PC-3 (cell line): ENCODE results near the gene PPP1R1C. TPM values are rescaled to one million over a fixed set of nuclear protein-coding genes. Genes with fewer than 3 reads are reported as not detected.

Experiments
- ATAC-seq: fragments of 200-7000 bp; cut with Tn5 transposase; 2 replicates; pipeline ENCODE4 v1.9.1; 2020; ENCODE audit warnings: mild to moderate bottlenecking, moderate library complexity
- BruUV-seq: library from RNA; stranded (reverse); fragments of 400-500 nt; replicated peaks from 2 replicates; lab custom pipeline; 2021; lab: Mats Ljungman, UMichigan
- CTCF ChIA-PET: fragments of 300-600 bp; sonication (Branson Sonifier 250); formaldehyde crosslinking; loops from one replicate; lab custom pipeline; 2022; ENCODE audit warnings: antibody characterized with exemption; lab: Charles Lee
- POLR2A ChIA-PET: fragments of 300-600 bp; sonication (Branson Sonifier 250); formaldehyde crosslinking; loops from one replicate; lab custom pipeline; 2022; ENCODE audit warnings: antibody characterized with exemption; ENCODE audit not compliant: unreplicated experiment; lab: Charles Lee
- DNase-seq: peaks from one replicate; pipeline ENCODE4 v3.0.0-alpha.2; 2015
- H2AFZ ChIP-seq: fragments of 300-600 bp; sonication (generic); 2 replicates; pipeline ENCODE4 v1.6.0; 2016; ENCODE audit warnings: antibody characterized with exemption, low read length
- H3F3A ChIP-seq: fragments of 300-600 bp; sonication (generic); one replicate; pipeline ENCODE4 v1.6.0; 2017; ENCODE audit warnings: antibody characterized with exemption, low read length, control low read depth, mild to moderate bottlenecking; ENCODE audit not compliant: unreplicated experiment
- H3K27ac ChIP-seq: fragments of 300-600 bp; sonication (generic); 2 replicates; pipeline ENCODE4 v1.5.1; 2016; ENCODE audit warnings: mild to moderate bottlenecking, low read length
- H3K27me3 ChIP-seq: fragments of 300-600 bp; sonication (generic); 2 replicates; pipeline ENCODE4 v1.6.1; 2016; ENCODE audit warnings: low read length, mixed read lengths
- H3K36me3 ChIP-seq: fragments of 300-600 bp; sonication (generic); 2 replicates; pipeline ENCODE4 v1.6.1; 2016; ENCODE audit warnings: low read depth, mixed run types, low read length, mixed read lengths
- H3K4me1 ChIP-seq: fragments of 300-600 bp; sonication (generic); 2 replicates; pipeline ENCODE4 v1.5.1; 2016; ENCODE audit warnings: low read length; ENCODE audit not compliant: insufficient read depth
- H3K4me2 ChIP-seq: fragments of 300-600 bp; sonication (generic); 2 replicates; pipeline ENCODE4 v1.6.0; 2016; ENCODE audit warnings: low read length
- H3K4me3 ChIP-seq: fragments of 300-600 bp; sonication (generic); 2 replicates; pipeline ENCODE4 v1.5.1; 2016; ENCODE audit warnings: mild to moderate bottlenecking, low read length, mixed read lengths
- H3K79me2 ChIP-seq: fragments of 300-600 bp; sonication (generic); 2 replicates; pipeline ENCODE4 v1.6.1; 2017; ENCODE audit warnings: low read length, mixed read lengths
- H3K9ac ChIP-seq: fragments of 300-600 bp; sonication (generic); 2 replicates; pipeline ENCODE4 v1.6.0; 2016; ENCODE audit warnings: mild to moderate bottlenecking, low read length
- H3K9me2 ChIP-seq: fragments of 300-600 bp; sonication (generic); replicated peaks from 2 replicates; pipeline ENCODE4 v1.6.1; 2016; ENCODE audit warnings: mixed run types, low read length, mixed read lengths
- H3K9me3 ChIP-seq: fragments of 300-600 bp; sonication (generic); 2 replicates; pipeline ENCODE4 v1.6.1; 2016; ENCODE audit warnings: low read length, mixed read lengths
- H4K20me1 ChIP-seq: fragments of 300-600 bp; sonication (generic); 2 replicates; pipeline ENCODE4 v1.6.1; 2016; ENCODE audit warnings: low read length, mixed read lengths
- EZH2 ChIP-seq: fragments of 300-600 bp; sonication (generic); IDR thresholded peaks from one replicate; pipeline ENCODE4 v1.6.1; 2017; ENCODE audit warnings: antibody characterized with exemption, mild to moderate bottlenecking, low read length; ENCODE audit not compliant: unreplicated experiment
- EZH2phosphoT487 ChIP-seq: fragments of 300-600 bp; sonication (generic); IDR thresholded peaks from 2 replicates; pipeline ENCODE4 v1.6.1; 2018; ENCODE audit warnings: mild to moderate bottlenecking, antibody characterized with exemption, low read length, borderline replicate concordance
- intact Hi-C: fragments of 100-400 bp; cut with micrococcal nuclease; formaldehyde crosslinking; loops from 2 replicates; pipeline ENCODE4 v1.9.0; 2023
- total RNA-seq: library from RNA; depleted of rRNA; stranded (reverse); fragments of >200 nt; gene quantifications from 2 replicates; pipeline ENCODE4 v1.2.3, GENCODE V29; 2014
- TF ChIP-seq, protein P1 (sequence below): fragments of 300-600 bp; sonication (generic); conservative IDR thresholded peaks from 2 replicates; pipeline ENCODE4 v1.5.1; 2017; ENCODE audit warnings: antibody characterized with exemption, low read depth, mild to moderate bottlenecking, low read length

Gene PPP1R1C
- total RNA-seq, 1 experiment from 2014 or later: 1.4 TPM

DNA sequence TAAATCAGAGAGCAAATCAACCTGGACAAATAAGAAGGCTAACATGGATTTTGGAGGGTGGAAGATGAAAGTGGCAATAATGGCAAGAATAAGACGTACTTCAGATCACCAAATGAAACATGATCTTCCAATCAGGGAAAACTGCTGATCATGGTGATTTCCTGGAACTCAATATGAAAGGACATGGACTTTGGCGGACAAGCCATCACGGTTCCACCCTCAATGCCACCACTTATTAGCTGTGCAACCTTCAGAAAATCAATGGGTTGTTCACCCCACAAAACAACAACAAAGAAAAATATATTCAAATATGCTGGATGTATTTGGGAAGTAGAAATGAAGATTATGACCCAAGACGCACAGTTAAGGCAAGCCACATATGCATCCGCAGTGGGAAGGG, 81.7 kb downstream of the PPP1R1C start:
- 0 out of 2 replicates have a peak overlapping the region, but pooled peaks have one; percentile 16 for H3K27ac ChIP-seq
- ATAC-seq: no peak
- H3K4me1 ChIP-seq: peaks cover 34% of the 10 kb centered on the region

DNA sequence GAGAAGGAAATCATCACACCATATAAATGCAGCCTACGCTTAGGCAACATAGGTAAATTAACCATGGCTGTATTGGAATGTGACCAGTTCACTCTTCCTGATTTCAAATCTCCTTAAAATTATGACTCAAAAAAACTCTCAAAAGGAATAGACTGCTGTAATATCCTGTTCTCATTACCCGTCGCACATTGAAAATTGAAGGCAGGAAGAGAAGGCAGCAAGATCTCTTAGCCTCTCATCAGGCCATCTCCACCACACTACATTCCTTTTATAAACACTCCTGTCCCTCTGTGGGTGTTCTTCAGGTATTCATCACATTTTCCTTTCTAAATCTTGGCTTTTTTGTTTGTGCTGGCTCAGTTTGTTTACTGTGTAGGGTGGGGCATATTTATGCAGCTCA, 83.2 kb downstream of the PPP1R1C start:
- Histone ChIP-seq H2AFZ (no peak overlapping the region; the same call in 1 of the 2 replicates), H3K9ac (no peak overlapping the region), H3F3A (no peaks in the 10 kb centered on the region), H3K4me2 (peak overlapping the region; percentile 44), H4K20me1 (no peaks in the 10 kb centered on the region), H3K9me3 (no peaks in the 10 kb centered on the region), H3K27me3 (no peaks in the 10 kb centered on the region), H3K27ac (peak overlapping the region; percentile 19), H3K36me3 (no peaks in the 10 kb centered on the region), H3K4me3 (no peak overlapping the region), H3K4me1 (peaks cover 34% of the 10 kb centered on the region), H3K79me2 (no peaks in the 10 kb centered on the region), H3K9me2 (no peaks in the 10 kb centered on the region)
- intact Hi-C loops: loop anchor here (5.0 kb wide), 1 partner anchor 97 kb away; no protein-coding TSS in a partner anchor
- ChIA-PET CTCF (no interaction called here), POLR2A (no interaction called here)
- ATAC-seq (peak; percentile 54), DNase-seq (peak; percentile 59)
- no TSS peak for BruUV-seq
- no peak for TF ChIP-seq EZH2
- TF ChIP-seq, protein P1, sequence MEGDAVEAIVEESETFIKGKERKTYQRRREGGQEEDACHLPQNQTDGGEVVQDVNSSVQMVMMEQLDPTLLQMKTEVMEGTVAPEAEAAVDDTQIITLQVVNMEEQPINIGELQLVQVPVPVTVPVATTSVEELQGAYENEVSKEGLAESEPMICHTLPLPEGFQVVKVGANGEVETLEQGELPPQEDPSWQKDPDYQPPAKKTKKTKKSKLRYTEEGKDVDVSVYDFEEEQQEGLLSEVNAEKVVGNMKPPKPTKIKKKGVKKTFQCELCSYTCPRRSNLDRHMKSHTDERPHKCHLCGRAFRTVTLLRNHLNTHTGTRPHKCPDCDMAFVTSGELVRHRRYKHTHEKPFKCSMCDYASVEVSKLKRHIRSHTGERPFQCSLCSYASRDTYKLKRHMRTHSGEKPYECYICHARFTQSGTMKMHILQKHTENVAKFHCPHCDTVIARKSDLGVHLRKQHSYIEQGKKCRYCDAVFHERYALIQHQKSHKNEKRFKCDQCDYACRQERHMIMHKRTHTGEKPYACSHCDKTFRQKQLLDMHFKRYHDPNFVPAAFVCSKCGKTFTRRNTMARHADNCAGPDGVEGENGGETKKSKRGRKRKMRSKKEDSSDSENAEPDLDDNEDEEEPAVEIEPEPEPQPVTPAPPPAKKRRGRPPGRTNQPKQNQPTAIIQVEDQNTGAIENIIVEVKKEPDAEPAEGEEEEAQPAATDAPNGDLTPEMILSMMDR: no peak
- no peak for TF ChIP-seq EZH2phosphoT487

More for the DNA sequence above, 81.7 kb downstream of the PPP1R1C start:
- Histone ChIP-seq H3K79me2 (no peaks in the 10 kb centered on the region), H3K27me3 (no peaks in the 10 kb centered on the region), H3K4me3 (no peak overlapping the region), H3F3A (no peaks in the 10 kb centered on the region), H3K9me3 (no peaks in the 10 kb centered on the region), H3K4me2 (peak overlapping the region; percentile 49), H3K36me3 (no peaks in the 10 kb centered on the region), H3K9me2 (no peaks in the 10 kb centered on the region), H3K9ac (no peak overlapping the region), H4K20me1 (no peaks in the 10 kb centered on the region), H2AFZ (no peak overlapping the region)
- intact Hi-C loops: loop anchor here (2.0 to 5.0 kb wide), 2 partner anchors 95 to 109 kb away; no protein-coding TSS in a partner anchor
- no peak for DNase-seq
- POLR2A ChIA-PET: no interaction called here
- BruUV-seq: no TSS peak
- CTCF ChIA-PET: no interaction called here
- TF ChIP-seq EZH2phosphoT487 (no peak), EZH2 (no peak)
- TF ChIP-seq, protein P1: no peak

DNA sequence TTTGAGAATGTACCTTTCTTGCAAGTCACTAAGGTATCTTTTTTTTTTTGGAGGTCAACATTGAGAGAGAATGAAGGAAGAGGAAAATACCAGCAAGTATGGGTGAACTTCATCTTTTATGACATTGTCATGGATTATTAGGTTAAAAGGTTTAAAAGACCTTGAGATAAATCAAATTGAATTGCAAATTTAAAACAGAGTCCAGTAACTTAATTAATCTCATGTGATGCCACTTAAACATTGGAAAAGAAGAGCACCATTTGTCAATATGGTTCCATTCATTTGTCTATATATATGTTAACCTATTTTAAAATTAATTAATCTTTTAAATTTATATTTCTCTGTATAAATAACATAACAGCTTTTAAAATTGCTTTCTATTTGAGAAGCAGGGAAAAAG, 83.8 kb downstream of the PPP1R1C start:
- H3K36me3 ChIP-seq: no peaks in the 10 kb centered on the region
- H3K27ac ChIP-seq: peak overlapping the region; percentile 19
- TF ChIP-seq EZH2 (no peak), EZH2phosphoT487 (no peak)
- TF ChIP-seq, protein P1: no peak
- no TSS peak for BruUV-seq
- H3K79me2 ChIP-seq: no peaks in the 10 kb centered on the region
- H4K20me1 ChIP-seq: no peaks in the 10 kb centered on the region
- H3K9me2 ChIP-seq: no peaks in the 10 kb centered on the region
- H3K4me2 ChIP-seq: peak overlapping the region; percentile 44
- no peak overlapping the region for H3K4me3 ChIP-seq
- no peak overlapping the region for H2AFZ ChIP-seq
- H3K9me3 ChIP-seq: no peaks in the 10 kb centered on the region
- ChIA-PET POLR2A (no interaction called here), CTCF (no interaction called here)
- H3K4me1 ChIP-seq: peaks cover 34% of the 10 kb centered on the region
- no peaks in the 10 kb centered on the region for H3F3A ChIP-seq
- no peak overlapping the region for H3K9ac ChIP-seq
- no peaks in the 10 kb centered on the region for H3K27me3 ChIP-seq
- intact Hi-C loops: loop anchor here (5.0 kb wide), 1 partner anchor 97 kb away; no protein-coding TSS in a partner anchor
- ATAC-seq (no peak), DNase-seq (no peak)
